ENCODE data around the gene RHOT1. TPM values are rescaled to one million over a fixed set of nuclear protein-coding genes. Genes with fewer than 3 reads are reported as not detected.

Gene RHOT1
- total RNA-seq, 1 experiment from 2014 or later: 39.2 TPM

GRCh38 chr17:32274643-32275042, 132.3 kb downstream of the RHOT1 start:
- Histone ChIP-seq H3K4me3 (ENCODE audit: low read depth in 2 of 2, low read length in 2 of 2) (no peak overlapping the region), H3K9me3 (ENCODE audit: control insufficient read depth, insufficient read depth, low read depth, low read length) (no peaks in the 10 kb centered on the region), H3K27ac (ENCODE audit: low read length) (no peak overlapping the region), H3K36me3 (ENCODE audit: control insufficient read depth, insufficient read depth, low read length) (no peaks in the 10 kb centered on the region), H3K27me3 (ENCODE audit: control insufficient read depth, insufficient read depth, low read length) (no peaks in the 10 kb centered on the region), H3K4me1 (ENCODE audit: control insufficient read depth, insufficient read depth, low read length) (peaks cover 9% of the 10 kb centered on the region; the same call in 1 of the 2 replicates)
- BruUV-seq (replicated peaks): no TSS peak
- DNase-seq (ENCODE audit: low read depth, low spot score) (no peak), ATAC-seq (peak; percentile 15; the same call in 1 of the 2 replicates)
- ChIA-PET POLR2A (no interaction called here), CTCF (no interaction called here)
- in situ Hi-C loops (cut with HindIII; ENCODE audit: low pct_unique_long_range_greater_than_20kb, low sequenced_read_pairs): no loop called here
- intact Hi-C loops (cut with micrococcal nuclease; ENCODE audit: unreplicated experiment): no loop called here
- TF ChIP-seq POLR2AphosphoS5 (IDR thresholded peaks at IDR 0.05; ENCODE audit: low read depth, low read length): no peak
- TF ChIP-seq CTCF (IDR thresholded peaks at IDR 0.05): no peak
- no peak for TF ChIP-seq REST (IDR thresholded peaks at IDR 0.05; ENCODE audit: insufficient read depth in 1 of 2, low read depth in 2 of 2, low read length in 1 of 2)
- TF ChIP-seq SIN3A (IDR thresholded peaks at IDR 0.05; ENCODE audit: borderline replicate concordance, insufficient read depth, low read depth, low read length): no peak
- no peak for TF ChIP-seq TCF7L2 (IDR thresholded peaks at IDR 0.05; ENCODE audit: low read depth, low read length)

Other genes starting within 250 kb of the RHOT1 start
- 131 TPM for gene UTP6, start 240.8 kb upstream of the RHOT1 start, total RNA-seq (2021; ENCODE audit: unreplicated experiment)
- 68.3 TPM for gene SUZ12, start 205.5 kb upstream of the RHOT1 start, total RNA-seq (2021; ENCODE audit: unreplicated experiment)
- 24.9 TPM for gene LRRC37B, start 135.1 kb upstream of the RHOT1 start, total RNA-seq (2021; ENCODE audit: unreplicated experiment)
- gene RHBDL3, start 123.3 kb downstream of the RHOT1 start, total RNA-seq (2021; ENCODE audit: unreplicated experiment): 3.2 TPM
- 31.6 TPM for gene C17orf75, start 199.7 kb downstream of the RHOT1 start, total RNA-seq (2021; ENCODE audit: unreplicated experiment)
- gene ZNF207, start 207.7 kb downstream of the RHOT1 start, total RNA-seq (2021; ENCODE audit: unreplicated experiment): 215 TPM

Data from Panc1 (cell line).